A673 (cell line): ENCODE data around the gene KPNB1. TPM values are rescaled to one million over a fixed set of nuclear protein-coding genes. Genes with fewer than 3 reads are reported as not detected.

Experiments used
- BruUV-seq: library from RNA; stranded (reverse); fragments of 400-500 nt; replicated peaks from 2 replicates; lab custom pipeline; 2021; lab: Mats Ljungman, UMichigan
- CTCF ChIA-PET: fragments of 300-600 bp; sonication (Branson Sonifier 250); formaldehyde crosslinking; loops from one replicate; lab custom pipeline; 2022; ENCODE audit warnings: antibody characterized with exemption; lab: Charles Lee
- POLR2A ChIA-PET: fragments of 300-600 bp; sonication (Branson Sonifier 250); formaldehyde crosslinking; loops from one replicate; lab custom pipeline; 2022; ENCODE audit warnings: antibody characterized with exemption; ENCODE audit not compliant: low non-redundant PET; lab: Charles Lee
- DNase-seq: peaks from one replicate; pipeline ENCODE4 v3.0.0-alpha.2; 2015; ENCODE audit warnings: low spot score
- H3K27ac ChIP-seq: fragments of 200-600 bp; sonication (generic); 2 replicates; pipeline ENCODE4 v1.5.1; 2016; ENCODE audit warnings: mixed run types, low read depth, mild to moderate bottlenecking, mixed read lengths, antibody characterized with exemption, low read length; ENCODE audit not compliant: poor library complexity, severe bottlenecking
- H3K27me3 ChIP-seq: fragments of 200-600 bp; sonication (generic); replicated peaks from 2 replicates; pipeline ENCODE4 v1.6.1; 2017; ENCODE audit warnings: mixed run types, low read depth, mild to moderate bottlenecking, mixed read lengths, antibody characterized with exemption, low read length; ENCODE audit not compliant: insufficient read depth, poor library complexity
- H3K36me3 ChIP-seq: fragments of 200-600 bp; sonication (generic); 2 replicates; pipeline ENCODE4 v1.6.1; 2016; ENCODE audit warnings: mixed run types, mild to moderate bottlenecking, mixed read lengths, antibody characterized with exemption, low read length; ENCODE audit not compliant: insufficient read depth, poor library complexity, severe bottlenecking
- H3K4me1 ChIP-seq: fragments of 200-600 bp; sonication (generic); 2 replicates; pipeline ENCODE4 v1.6.1; 2017; ENCODE audit warnings: mixed run types, mild to moderate bottlenecking, mixed read lengths, antibody characterized with exemption, low read length; ENCODE audit not compliant: insufficient read depth, poor library complexity, severe bottlenecking
- H3K4me3 ChIP-seq: fragments of 200-600 bp; sonication (generic); 2 replicates; pipeline ENCODE4 v1.5.1; 2016; ENCODE audit warnings: low read depth, mixed run types, mild to moderate bottlenecking, mixed read lengths, low read length; ENCODE audit not compliant: poor library complexity, severe bottlenecking
- H3K9me3 ChIP-seq: fragments of 200-600 bp; sonication (generic); 2 replicates; pipeline ENCODE4 v1.6.1; 2016; ENCODE audit warnings: mixed run types, low read depth, mild to moderate bottlenecking, mixed read lengths, antibody characterized with exemption, low read length; ENCODE audit not compliant: poor library complexity, severe bottlenecking
- CTCF ChIP-seq: fragments of 300-800, 200-600 bp; sonication (generic); conservative IDR thresholded peaks from 2 replicates; pipeline ENCODE4 v1.5.1; 2017; ENCODE audit warnings: low read depth, mild to moderate bottlenecking, antibody characterized with exemption, low read length, moderate library complexity, mixed read lengths
- EZH2 ChIP-seq: fragments of 200-600 bp; sonication (generic); IDR thresholded peaks from 2 replicates; pipeline ENCODE4 v1.6.1; 2017; ENCODE audit warnings: borderline replicate concordance, low read depth, mild to moderate bottlenecking, mixed read lengths, antibody characterized with exemption, low read length; ENCODE audit not compliant: poor library complexity, severe bottlenecking
- intact Hi-C: fragments of 100-400 bp; cut with micrococcal nuclease; formaldehyde crosslinking; loops from one replicate; pipeline ENCODE4 v1.10.0; 2022; ENCODE audit not compliant: unreplicated experiment
- total RNA-seq: library from RNA; stranded (reverse); gene quantifications from 2 replicates; pipeline ENCODE4 v1.2.3, GENCODE V29; 2021

KPNB1 gene
- total RNA-seq, 1 experiment from 2014 or later = 429 TPM

GRCh38 chr17:47690121-47690520, 40.4 kb downstream of the KPNB1 start:
- H3K4me1 ChIP-seq = peaks cover 6% of the 10 kb centered on the region
- H3K27me3 ChIP-seq = no peaks in the 10 kb centered on the region
- intact Hi-C loops = no loop called here
- peak; percentile 44 for DNase-seq
- ChIA-PET POLR2A (no interaction called here), CTCF (no interaction called here)
- TF ChIP-seq CTCF (no peak), EZH2 (no peak)
- no TSS peak for BruUV-seq
- H3K9me3 ChIP-seq = no peaks in the 10 kb centered on the region
- H3K4me3 ChIP-seq = no peak overlapping the region
- no peaks in the 10 kb centered on the region for H3K36me3 ChIP-seq
- H3K27ac ChIP-seq = no peak overlapping the region

- no peaks in the 10 kb centered on the region for H3K9me3 ChIP-seq
- no TSS peak for BruUV-seq
- no peaks in the 10 kb centered on the region for H3K27me3 ChIP-seq
- TF ChIP-seq EZH2 = no peak
- intact Hi-C loops = no loop called here
- H3K27ac ChIP-seq = no peak overlapping the region
- no peak for DNase-seq
- peaks cover 6% of the 10 kb centered on the region for H3K4me1 ChIP-seq
- POLR2A ChIA-PET = no interaction called here
- no peak overlapping the region for H3K4me3 ChIP-seq
- no peaks in the 10 kb centered on the region for H3K36me3 ChIP-seq
- CTCF ChIA-PET = no interaction called here
These were observed 42.6 kb downstream of the KPNB1 start for GRCh38 chr17:47692137-47692894.

- TSS peak; percentile 94 for BruUV-seq
- DNase-seq = no peak
- ChIA-PET CTCF (interaction anchor here (0.6 kb wide), 1 partner anchor 80 kb away, joined by 12 read pairs; no protein-coding TSS in a partner anchor), POLR2A (no interaction called here)
- peak overlapping the region; percentile 47 for H3K27ac ChIP-seq
- H3K36me3 ChIP-seq = no peaks in the 10 kb centered on the region
- no peaks in the 10 kb centered on the region for H3K9me3 ChIP-seq
- TF ChIP-seq EZH2 = no peak
- TF ChIP-seq CTCF = no peak
- intact Hi-C loops = no loop called here
- H3K4me3 ChIP-seq = peak overlapping the region; percentile 60
- no peaks in the 10 kb centered on the region for H3K27me3 ChIP-seq
- H3K4me1 ChIP-seq = peaks cover 6% of the 10 kb centered on the region
These were observed 43.4 kb downstream of the KPNB1 start for GRCh38 chr17:47692895-47693730.
